Stimulated activated CD4-positive, alpha-beta T cell treated with anti-CD3 and anti-CD28 coated beads, Interleukin-4, amount 100 ng/mL, for 4 hours (primary cell): ENCODE results near the gene ATP11A.
A peak's percentile ranks its signal among the peaks of the same experiment; 100 is the strongest.
"Not testable (repeated sequence)": the region's sequence is repeated elsewhere in the genome, so short reads cannot be mapped to it uniquely, and the experiment has no call there.

Experiments
- DNase-seq, 2 experiments: peaks; one replicate each; pipeline ENCODE4 v3.0.0-alpha.2; 2020

ATP11A gene

GRCh38 chr13:112870737-112871287 is 181.0 kb downstream of the ATP11A start:
- no peak for DNase-seq

- no peak for DNase-seq
Measured at GRCh38 chr13:112871742-112872141, 181.9 kb downstream of the ATP11A start.

- peak in 1 of 2 experiments; percentile 20 for DNase-seq
Measured at GRCh38 chr13:112872657-112873631, 183.1 kb downstream of the ATP11A start.

- peak; percentile 31 to 58 for DNase-seq
Measured at GRCh38 chr13:112873851-112874750, 184.3 kb downstream of the ATP11A start.

GRCh38 chr13:112874751-112875300 is 185.0 kb downstream of the ATP11A start:
- DNase-seq: no peak

GRCh38 chr13:112875627-112876026 is 185.8 kb downstream of the ATP11A start:
- DNase-seq: no peak

GRCh38 chr13:112876305-112877000 is 186.6 kb downstream of the ATP11A start:
- DNase-seq: no peak

- no peak for DNase-seq
Measured at GRCh38 chr13:112877066-112877465, 187.2 kb downstream of the ATP11A start.

- DNase-seq: no peak
Measured at GRCh38 chr13:112877539-112877938, 187.7 kb downstream of the ATP11A start.

GRCh38 chr13:112877976-112878955 is 188.4 kb downstream of the ATP11A start:
- no peak for DNase-seq

GRCh38 chr13:112879283-112879833 is 189.5 kb downstream of the ATP11A start:
- no peak for DNase-seq

GRCh38 chr13:112880221-112880641 is 190.4 kb downstream of the ATP11A start:
- DNase-seq: no peak

- no peak for DNase-seq
Measured at GRCh38 chr13:112880976-112881540, 191.2 kb downstream of the ATP11A start.

GRCh38 chr13:112881656-112882554 is 192.1 kb downstream of the ATP11A start:
- DNase-seq: no peak

GRCh38 chr13:112882555-112883024 is 192.8 kb downstream of the ATP11A start:
- no peak for DNase-seq

GRCh38 chr13:112883241-112883945 is 193.6 kb downstream of the ATP11A start:
- DNase-seq: no peak

- DNase-seq: not testable (repeated sequence)
Measured at GRCh38 chr13:112884700-112885099, 194.9 kb downstream of the ATP11A start.

- DNase-seq: no peak
Measured at GRCh38 chr13:112885242-112885781, 195.5 kb downstream of the ATP11A start.
